ENCODE measurements around the gene CLEC2L.

GRCh38 chr7:139594090-139594489 lies 70.6 kb downstream of the CLEC2L start:
- TF ChIP-seq CTCF (IDR thresholded peaks at IDR 0.05; ENCODE audit: insufficient read depth, low read length, poor library complexity, severe bottlenecking) (no peak), EZH2phosphoT487 (conservative IDR thresholded peaks at IDR 0.05; ENCODE audit: low read length) (no peak)
